ENCODE data around the gene SBF2.

SBF2 gene

GRCh38 chr11:10164621-10165020 lies 129.4 kb downstream of the SBF2 start:
- TF ChIP-seq POU2F2 (IDR thresholded peaks at IDR 0.05; ENCODE audit: low read depth, low read length), result no peak
- no peak for TF ChIP-seq POLR2AphosphoS5 (IDR thresholded peaks at IDR 0.05; ENCODE audit: low read depth, low read length)
- TF ChIP-seq POLR2A (IDR thresholded peaks at IDR 0.05; ENCODE audit: low read depth, low read length), result no peak
- DNase-seq (ENCODE audit: insufficient read length, low spot score), result no peak
- FAIRE-seq, result no peak

- TF ChIP-seq POU2F2 (IDR thresholded peaks at IDR 0.05; ENCODE audit: low read depth, low read length) (no peak), POLR2AphosphoS5 (IDR thresholded peaks at IDR 0.05; ENCODE audit: low read depth, low read length) (no peak), POLR2A (IDR thresholded peaks at IDR 0.05; ENCODE audit: low read depth, low read length) (no peak), SPI1 (IDR thresholded peaks at IDR 0.05; ENCODE audit: low read depth, low read length) (no peak), TAF1 (IDR thresholded peaks at IDR 0.05; ENCODE audit: low read depth, low read length) (no peak), PAX5 (IDR thresholded peaks at IDR 0.05; ENCODE audit: insufficient read depth, low read length, severe bottlenecking) (no peak)
- no peak for FAIRE-seq
- no peak for DNase-seq (ENCODE audit: insufficient read length, low spot score)
These were observed 131.8 kb downstream of the SBF2 start for GRCh38 chr11:10162222-10162621.

GRCh38 chr11:10160350-10160749 lies 133.7 kb downstream of the SBF2 start:
- DNase-seq (ENCODE audit: insufficient read length, low spot score) (no peak), FAIRE-seq (no peak)
- TF ChIP-seq PAX5 (IDR thresholded peaks at IDR 0.05; ENCODE audit: insufficient read depth, low read length, severe bottlenecking) (no peak), TAF1 (IDR thresholded peaks at IDR 0.05; ENCODE audit: low read depth, low read length) (no peak)

- no peak for DNase-seq (ENCODE audit: insufficient read length, low spot score)
- no peak for FAIRE-seq
- TF ChIP-seq POU2F2 (IDR thresholded peaks at IDR 0.05; ENCODE audit: low read depth, low read length), result no peak
- no peak for TF ChIP-seq POLR2A (IDR thresholded peaks at IDR 0.05; ENCODE audit: low read depth, low read length)
- TF ChIP-seq PAX5 (IDR thresholded peaks at IDR 0.05; ENCODE audit: insufficient read depth, low read length, severe bottlenecking), result no peak
- TF ChIP-seq POLR2AphosphoS5 (IDR thresholded peaks at IDR 0.05; ENCODE audit: low read depth, low read length), result no peak
- no peak for TF ChIP-seq TAF1 (IDR thresholded peaks at IDR 0.05; ENCODE audit: low read depth, low read length)
- no peak for TF ChIP-seq SPI1 (IDR thresholded peaks at IDR 0.05; ENCODE audit: low read depth, low read length)
These were observed 135.6 kb downstream of the SBF2 start for GRCh38 chr11:10158461-10158860.

GRCh38 chr11:10155793-10156490 lies 138.1 kb downstream of the SBF2 start:
- DNase-seq (ENCODE audit: insufficient read length, low spot score), result no peak
- TF ChIP-seq SPI1 (IDR thresholded peaks at IDR 0.05; ENCODE audit: low read depth, low read length), result no peak
- TF ChIP-seq POLR2AphosphoS5 (IDR thresholded peaks at IDR 0.05; ENCODE audit: low read depth, low read length), result no peak
- TF ChIP-seq POLR2A (IDR thresholded peaks at IDR 0.05; ENCODE audit: low read depth, low read length), result no peak
- no peak for TF ChIP-seq TAF1 (IDR thresholded peaks at IDR 0.05; ENCODE audit: low read depth, low read length)
- TF ChIP-seq POU2F2 (IDR thresholded peaks at IDR 0.05; ENCODE audit: low read depth, low read length), result no peak
- TF ChIP-seq PAX5 (IDR thresholded peaks at IDR 0.05; ENCODE audit: insufficient read depth, low read length, severe bottlenecking), result no peak
- no peak for FAIRE-seq

GRCh38 chr11:10150800-10151199 lies 143.2 kb downstream of the SBF2 start:
- FAIRE-seq (no peak), DNase-seq (ENCODE audit: insufficient read length, low spot score) (no peak)
- TF ChIP-seq POU2F2 (IDR thresholded peaks at IDR 0.05; ENCODE audit: low read depth, low read length), result no peak
- no peak for TF ChIP-seq SPI1 (IDR thresholded peaks at IDR 0.05; ENCODE audit: low read depth, low read length)
- TF ChIP-seq TAF1 (IDR thresholded peaks at IDR 0.05; ENCODE audit: low read depth, low read length), result no peak
- no peak for TF ChIP-seq POLR2AphosphoS5 (IDR thresholded peaks at IDR 0.05; ENCODE audit: low read depth, low read length)
- TF ChIP-seq PAX5 (IDR thresholded peaks at IDR 0.05; ENCODE audit: insufficient read depth, low read length, severe bottlenecking), result no peak
- no peak for TF ChIP-seq POLR2A (IDR thresholded peaks at IDR 0.05; ENCODE audit: low read depth, low read length)

GRCh38 chr11:10149553-10149952 lies 144.5 kb downstream of the SBF2 start:
- TF ChIP-seq PAX5 (IDR thresholded peaks at IDR 0.05; ENCODE audit: insufficient read depth, low read length, severe bottlenecking) (no peak), POLR2AphosphoS5 (IDR thresholded peaks at IDR 0.05; ENCODE audit: low read depth, low read length) (no peak)
- FAIRE-seq, result no peak
- DNase-seq (ENCODE audit: insufficient read length, low spot score), result no peak

- FAIRE-seq (no peak), DNase-seq (ENCODE audit: insufficient read length, low spot score) (no peak)
- TF ChIP-seq PAX5 (IDR thresholded peaks at IDR 0.05; ENCODE audit: insufficient read depth, low read length, severe bottlenecking) (no peak), SPI1 (IDR thresholded peaks at IDR 0.05; ENCODE audit: low read depth, low read length) (no peak)
These were observed 146.8 kb downstream of the SBF2 start for GRCh38 chr11:10147195-10147594.

- no peak for FAIRE-seq
- no peak for DNase-seq (ENCODE audit: insufficient read length, low spot score)
- TF ChIP-seq POLR2AphosphoS5 (IDR thresholded peaks at IDR 0.05; ENCODE audit: low read depth, low read length), result no peak
- no peak for TF ChIP-seq POLR2A (IDR thresholded peaks at IDR 0.05; ENCODE audit: low read depth, low read length)
- TF ChIP-seq TAF1 (IDR thresholded peaks at IDR 0.05; ENCODE audit: low read depth, low read length), result no peak
- no peak for TF ChIP-seq POU2F2 (IDR thresholded peaks at IDR 0.05; ENCODE audit: low read depth, low read length)
- TF ChIP-seq PAX5 (IDR thresholded peaks at IDR 0.05; ENCODE audit: insufficient read depth, low read length, severe bottlenecking), result no peak
- TF ChIP-seq SPI1 (IDR thresholded peaks at IDR 0.05; ENCODE audit: low read depth, low read length), result no peak
These were observed 149.1 kb downstream of the SBF2 start for GRCh38 chr11:10144954-10145353.

GRCh38 chr11:10139656-10140055 lies 154.4 kb downstream of the SBF2 start:
- TF ChIP-seq POLR2A (IDR thresholded peaks at IDR 0.05; ENCODE audit: low read depth, low read length) (no peak), SPI1 (IDR thresholded peaks at IDR 0.05; ENCODE audit: low read depth, low read length) (no peak), POU2F2 (IDR thresholded peaks at IDR 0.05; ENCODE audit: low read depth, low read length) (no peak), PAX5 (IDR thresholded peaks at IDR 0.05; ENCODE audit: insufficient read depth, low read length, severe bottlenecking) (no peak), POLR2AphosphoS5 (IDR thresholded peaks at IDR 0.05; ENCODE audit: low read depth, low read length) (no peak), TAF1 (IDR thresholded peaks at IDR 0.05; ENCODE audit: low read depth, low read length) (no peak)
- DNase-seq (ENCODE audit: insufficient read length, low spot score) (no peak), FAIRE-seq (no peak)
